DOHH2 (cell line): ENCODE results near the gene ERVV-1.

ENCODE experiments used
- H3F3A ChIP-seq: fragments of 200-600 bp; sonication (generic), shearing (Covaris generic); 2 replicates; pipeline ENCODE4 v1.6.0; 2016; ENCODE audit warnings: antibody characterized with exemption, mild to moderate bottlenecking; ENCODE audit not compliant: control insufficient read depth, insufficient read depth
- H3K27ac ChIP-seq: fragments of 200-600 bp; sonication (generic); 2 replicates; pipeline ENCODE4 v1.5.1; 2014; ENCODE audit warnings: low read depth, mild to moderate bottlenecking, low read length, moderate library complexity
- H3K27me3 ChIP-seq: fragments of 200-600 bp; sonication (generic); 2 replicates; pipeline ENCODE4 v1.6.1; 2014; ENCODE audit warnings: mild to moderate bottlenecking, low read length, mixed read lengths; ENCODE audit not compliant: control insufficient read depth
- H3K36me3 ChIP-seq: fragments of 200-600 bp; sonication (generic); 2 replicates; pipeline ENCODE4 v1.6.1; 2014; ENCODE audit warnings: mild to moderate bottlenecking, low read length, moderate library complexity, mixed read lengths; ENCODE audit not compliant: control insufficient read depth
- H3K4me1 ChIP-seq: fragments of 200-600 bp; sonication (generic); 2 replicates; pipeline ENCODE4 v1.6.1; 2014; ENCODE audit warnings: mild to moderate bottlenecking, low read length, mixed read lengths; ENCODE audit not compliant: control insufficient read depth
- H3K4me2 ChIP-seq: fragments of 200-600 bp; sonication (generic); 2 replicates; pipeline ENCODE4 v1.6.0; 2014; ENCODE audit warnings: mild to moderate bottlenecking, low read length, moderate library complexity
- H3K4me3 ChIP-seq: fragments of 200-600 bp; sonication (generic); 2 replicates; pipeline ENCODE4 v1.5.1; 2014; ENCODE audit warnings: mild to moderate bottlenecking, low read length, mixed read lengths
- H3K79me2 ChIP-seq: fragments of 200-600 bp; sonication (generic); 2 replicates; pipeline ENCODE4 v1.6.1; 2014; ENCODE audit warnings: mild to moderate bottlenecking, low read length, mixed read lengths; ENCODE audit not compliant: control insufficient read depth
- H3K9me2 ChIP-seq: fragments of 200-600 bp; sonication (generic); replicated peaks from 2 replicates; pipeline ENCODE4 v1.6.1; 2014; ENCODE audit warnings: mild to moderate bottlenecking, low read length, mixed read lengths; ENCODE audit not compliant: control insufficient read depth
- H3K9me3 ChIP-seq: fragments of 200-600 bp; sonication (generic); 2 replicates; pipeline ENCODE4 v1.6.1; 2014; ENCODE audit warnings: antibody characterized with exemption, low read length, mixed read lengths; ENCODE audit not compliant: control insufficient read depth, insufficient read depth
- H4K20me1 ChIP-seq: fragments of 200-600 bp; sonication (generic); 2 replicates; pipeline ENCODE4 v1.6.0; 2014; ENCODE audit warnings: low read depth, mild to moderate bottlenecking, antibody characterized with exemption, low read length, moderate library complexity; ENCODE audit not compliant: control insufficient read depth, insufficient read depth
- CTCF ChIP-seq: fragments of 200-600 bp; sonication (generic); IDR thresholded peaks from one replicate; pipeline ENCODE4 v1.5.1; 2014; ENCODE audit warnings: antibody characterized with exemption, mild to moderate bottlenecking, low read depth, low read length; ENCODE audit not compliant: poor library complexity, severe bottlenecking
- EZH2phosphoT487 ChIP-seq: fragments of 200-600 bp; sonication (generic); IDR thresholded peaks from 2 replicates; pipeline ENCODE4 v1.6.1; 2017; ENCODE audit warnings: borderline replicate concordance, mild to moderate bottlenecking, antibody characterized with exemption, low read length, moderate library complexity, mixed read lengths

Gene ERVV-1

GRCh38 chr19:53007200-53007599 is 6.5 kb upstream of the ERVV-1 start:
- no peak overlapping the region for H3K27ac ChIP-seq
- no peaks in the 10 kb centered on the region for H3K36me3 ChIP-seq
- peaks cover 6% of the 10 kb centered on the region; the same call in 1 of the 2 replicates for H3K9me3 ChIP-seq
- no peaks in the 10 kb centered on the region for H3F3A ChIP-seq
- no peak overlapping the region for H3K4me2 ChIP-seq
- H3K9me2 ChIP-seq = no peaks in the 10 kb centered on the region
- H3K4me1 ChIP-seq = no peaks in the 10 kb centered on the region
- no peak overlapping the region for H3K4me3 ChIP-seq
- no peaks in the 10 kb centered on the region for H3K79me2 ChIP-seq
- H3K27me3 ChIP-seq = no peaks in the 10 kb centered on the region
- TF ChIP-seq CTCF = no peak
- TF ChIP-seq EZH2phosphoT487 = no peak
- no peaks in the 10 kb centered on the region for H4K20me1 ChIP-seq

GRCh38 chr19:53007606-53008005 is 6.1 kb upstream of the ERVV-1 start:
- H3K4me2 ChIP-seq = no peak overlapping the region

GRCh38 chr19:53008061-53008778 is 5.5 kb upstream of the ERVV-1 start:
- H3K4me3 ChIP-seq = no peak overlapping the region
- H3K9me3 ChIP-seq = peaks cover 6% of the 10 kb centered on the region; the same call in 1 of the 2 replicates
- no peaks in the 10 kb centered on the region for H3K36me3 ChIP-seq
- no peaks in the 10 kb centered on the region for H3K79me2 ChIP-seq
- H3K9me2 ChIP-seq = no peaks in the 10 kb centered on the region
- no peaks in the 10 kb centered on the region for H3K27me3 ChIP-seq
- no peaks in the 10 kb centered on the region for H3K4me1 ChIP-seq
- TF ChIP-seq CTCF = no peak
- TF ChIP-seq EZH2phosphoT487 = no peak
- H3K27ac ChIP-seq = no peak overlapping the region
- H3F3A ChIP-seq = no peaks in the 10 kb centered on the region
- no peaks in the 10 kb centered on the region for H4K20me1 ChIP-seq
- no peak overlapping the region for H3K4me2 ChIP-seq

More at GRCh38 chr19:53007606-53008005, 6.1 kb upstream of the ERVV-1 start:
- Histone ChIP-seq H3K9me3 (peaks cover 6% of the 10 kb centered on the region; the same call in 1 of the 2 replicates), H3K27ac (no peak overlapping the region), H3K4me1 (no peaks in the 10 kb centered on the region), H3K9me2 (no peaks in the 10 kb centered on the region), H3K4me3 (no peak overlapping the region), H4K20me1 (no peaks in the 10 kb centered on the region), H3K36me3 (no peaks in the 10 kb centered on the region), H3K79me2 (no peaks in the 10 kb centered on the region), H3K27me3 (no peaks in the 10 kb centered on the region), H3F3A (no peaks in the 10 kb centered on the region)
- no peak for TF ChIP-seq CTCF
- no peak for TF ChIP-seq EZH2phosphoT487
